ENCODE results near the gene BPIFA2. TPM values are rescaled to one million over a fixed set of nuclear protein-coding genes. Genes with fewer than 3 reads are reported as not detected.

The BPIFA2 gene
- polyA plus RNA-seq, 3 donors = not detected

DNA sequence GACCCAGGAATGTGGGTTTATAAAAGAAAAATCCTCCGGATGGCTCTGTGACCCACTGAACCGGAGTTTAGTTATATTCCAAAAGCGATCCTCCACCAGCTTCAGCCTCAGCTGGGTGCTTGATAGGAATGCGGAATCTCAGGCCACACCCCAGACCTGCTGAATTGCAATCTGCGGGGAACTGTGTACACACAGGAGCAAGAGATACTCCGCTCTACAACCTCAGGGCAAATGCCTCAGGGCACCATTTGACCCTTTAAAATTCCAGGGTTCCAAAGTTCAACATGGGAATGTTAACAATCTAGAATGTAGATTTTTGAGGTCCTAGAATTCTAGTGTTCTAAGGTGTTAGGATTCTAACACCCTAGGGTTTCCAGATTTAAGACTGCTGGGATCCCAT, 10.8 kb downstream of the BPIFA2 start:
- Mint-ChIP-seq H3K4me1 (no peaks in the 10 kb centered on the region), H3K27ac (no peak overlapping the region), H3K27me3 (ENCODE audit: low read depth in 3 of 3) (peaks cover 2 to 3% (median 3%) of the 10 kb centered on the region in 3 donors), H3K9me3 (peaks cover 4 to 10% (median 5%) of the 10 kb centered on the region in 7 donors), H3K36me3 (no peaks in the 10 kb centered on the region), H3K4me3 (no peak overlapping the region)
- H3K36me3 ChIP-seq (replicated peaks in 1 of 2; ENCODE audit: control insufficient read depth in 1 of 2, insufficient read depth in 2 of 2, low read length in 2 of 2) = no peaks in the 10 kb centered on the region
- no peak for DNase-seq
- H3K27me3 ChIP-seq (ENCODE audit: control insufficient read depth in 2 of 2, insufficient read depth in 2 of 2, low read length in 2 of 2) = no peaks in the 10 kb centered on the region
- H2AFZ ChIP-seq (ENCODE audit: insufficient read depth, low read depth, low read length, poor library complexity, severe bottlenecking) = no peak overlapping the region
- H3K9ac ChIP-seq (ENCODE audit: insufficient read depth, low read length, poor library complexity, severe bottlenecking) = no peak overlapping the region
- TF ChIP-seq CTCF (IDR thresholded peaks at IDR 0.05) = no peak
- H4K20me1 ChIP-seq (ENCODE audit: insufficient read depth, low read length) = no peaks in the 10 kb centered on the region
- H3K4me1 ChIP-seq (ENCODE audit: control insufficient read depth in 1 of 2, insufficient read depth in 2 of 2, low read length in 2 of 2) = no peaks in the 10 kb centered on the region
- H3K4me2 ChIP-seq (replicated peaks; ENCODE audit: extremely low read depth, low read length, poor library complexity, severe bottlenecking) = no peak overlapping the region
- intact Hi-C loops (cut with micrococcal nuclease) = no loop called here
- H3K9me3 ChIP-seq (replicated peaks in 1 of 2; ENCODE audit: control insufficient read depth in 1 of 2, insufficient read depth in 1 of 2, low read length in 2 of 2) = peaks cover 4 to 6% of the 10 kb centered on the region in 2 donors
- no peaks in the 10 kb centered on the region for H3K79me2 ChIP-seq (ENCODE audit: insufficient read depth, low read length)
- WGBS (ENCODE audit: insufficient coverage) = 93% methylated on average over 6 of the region's 6 CpGs
- no peak overlapping the region for H3K27ac ChIP-seq (ENCODE audit: low read depth in 1 of 2, low read length in 2 of 2)
- H3K4me3 ChIP-seq (replicated peaks in 1 of 3; ENCODE audit: low read depth in 2 of 3, low read length in 3 of 3) = no peak overlapping the region

DNA sequence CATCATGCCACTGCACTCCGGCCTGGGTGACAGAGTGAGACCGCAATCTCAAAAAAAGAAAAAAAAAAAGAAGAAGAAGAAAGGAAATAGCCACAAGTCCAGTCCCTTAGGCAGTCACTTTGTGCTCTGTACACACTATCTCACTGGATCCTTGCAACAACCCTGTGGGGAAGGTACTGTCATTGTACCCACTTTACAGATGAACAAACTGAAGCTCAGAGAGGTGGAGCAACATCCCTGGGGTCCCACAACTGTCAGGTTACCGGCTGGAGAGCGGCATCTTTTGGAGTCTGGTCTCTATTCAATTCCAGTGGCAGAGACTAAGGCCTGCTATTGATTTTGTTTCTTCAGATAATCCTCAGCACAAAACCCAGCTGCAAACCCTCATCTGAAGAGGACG, 12.2 kb downstream of the BPIFA2 start:
- TF ChIP-seq CTCF (IDR thresholded peaks at IDR 0.05) = no peak
- Histone ChIP-seq H4K20me1 (ENCODE audit: insufficient read depth, low read length) (no peaks in the 10 kb centered on the region), H3K27me3 (ENCODE audit: control insufficient read depth in 2 of 2, insufficient read depth in 2 of 2, low read length in 2 of 2) (no peaks in the 10 kb centered on the region), H3K4me3 (replicated peaks in 1 of 3; ENCODE audit: low read depth in 2 of 3, low read length in 3 of 3) (no peak overlapping the region), H3K9me3 (replicated peaks in 1 of 2; ENCODE audit: control insufficient read depth in 1 of 2, insufficient read depth in 1 of 2, low read length in 2 of 2) (peaks cover 4 to 6% of the 10 kb centered on the region in 2 donors), H3K27ac (ENCODE audit: low read depth in 1 of 2, low read length in 2 of 2) (no peak overlapping the region), H3K4me2 (replicated peaks; ENCODE audit: extremely low read depth, low read length, poor library complexity, severe bottlenecking) (no peak overlapping the region), H3K36me3 (replicated peaks in 1 of 2; ENCODE audit: control insufficient read depth in 1 of 2, insufficient read depth in 2 of 2, low read length in 2 of 2) (no peaks in the 10 kb centered on the region), H3K4me1 (ENCODE audit: control insufficient read depth in 1 of 2, insufficient read depth in 2 of 2, low read length in 2 of 2) (no peaks in the 10 kb centered on the region), H2AFZ (ENCODE audit: insufficient read depth, low read depth, low read length, poor library complexity, severe bottlenecking) (no peak overlapping the region), H3K79me2 (ENCODE audit: insufficient read depth, low read length) (no peaks in the 10 kb centered on the region), H3K9ac (ENCODE audit: insufficient read depth, low read length, poor library complexity, severe bottlenecking) (no peak overlapping the region)
- Mint-ChIP-seq H3K4me3 (no peak overlapping the region), H3K27ac (no peak overlapping the region), H3K36me3 (no peaks in the 10 kb centered on the region), H3K4me1 (no peaks in the 10 kb centered on the region), H3K27me3 (ENCODE audit: low read depth in 3 of 3) (peaks cover 2 to 5% (median 3%) of the 10 kb centered on the region in 3 donors), H3K9me3 (peaks cover 4 to 10% (median 5%) of the 10 kb centered on the region in 7 donors)
- intact Hi-C loops (cut with micrococcal nuclease) = no loop called here
- DNase-seq = no peak
- WGBS (ENCODE audit: insufficient coverage) = 100% methylated on average over 1 of the region's 5 CpGs

All from CD14-positive monocyte (primary cell).